Hippocampal formation (tissue), 2 donors: ENCODE results near the gene LINGO3.
"Not testable (repeated sequence)": the region's sequence is repeated elsewhere in the genome, so short reads cannot be mapped to it uniquely, and the experiment has no call there.

ENCODE experiments used
- DNase-seq, 2 donors: peaks; one replicate each; lab custom pipeline; 2025; lab: John Stamatoyannopoulos, UW

The LINGO3 gene, protein sequence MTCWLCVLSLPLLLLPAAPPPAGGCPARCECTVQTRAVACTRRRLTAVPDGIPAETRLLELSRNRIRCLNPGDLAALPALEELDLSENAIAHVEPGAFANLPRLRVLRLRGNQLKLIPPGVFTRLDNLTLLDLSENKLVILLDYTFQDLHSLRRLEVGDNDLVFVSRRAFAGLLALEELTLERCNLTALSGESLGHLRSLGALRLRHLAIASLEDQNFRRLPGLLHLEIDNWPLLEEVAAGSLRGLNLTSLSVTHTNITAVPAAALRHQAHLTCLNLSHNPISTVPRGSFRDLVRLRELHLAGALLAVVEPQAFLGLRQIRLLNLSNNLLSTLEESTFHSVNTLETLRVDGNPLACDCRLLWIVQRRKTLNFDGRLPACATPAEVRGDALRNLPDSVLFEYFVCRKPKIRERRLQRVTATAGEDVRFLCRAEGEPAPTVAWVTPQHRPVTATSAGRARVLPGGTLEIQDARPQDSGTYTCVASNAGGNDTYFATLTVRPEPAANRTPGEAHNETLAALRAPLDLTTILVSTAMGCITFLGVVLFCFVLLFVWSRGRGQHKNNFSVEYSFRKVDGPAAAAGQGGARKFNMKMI

DNA sequence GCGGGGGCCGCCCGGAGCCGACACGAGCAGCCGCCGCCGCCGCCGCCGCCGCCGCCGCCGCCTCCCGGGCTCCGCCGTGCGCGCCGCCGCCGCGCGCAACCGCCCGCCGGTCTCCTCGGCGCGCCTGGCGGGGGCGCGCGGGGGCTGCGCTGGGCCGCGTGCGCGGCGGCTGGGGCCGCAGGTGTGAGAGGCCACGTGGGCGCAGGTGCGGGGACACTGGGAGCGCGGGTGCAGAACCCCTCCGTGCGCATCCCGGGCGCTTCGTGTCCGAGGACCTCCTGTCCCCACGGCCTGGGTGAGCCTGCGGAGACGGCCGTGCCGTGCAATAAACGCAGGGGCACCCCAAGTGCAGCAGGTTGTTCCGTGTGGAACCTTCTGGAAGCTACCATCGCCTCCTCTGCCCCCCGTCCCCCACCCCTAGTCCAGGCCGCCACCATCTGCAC, at the start of gene LINGO3:
Gene LINGO3 (minus strand): TSS at position 41 of the 443 bp plus-strand sequence. CDS start 16,378 bp downstream, outside the sequence.
- no peak for DNase-seq

DNA sequence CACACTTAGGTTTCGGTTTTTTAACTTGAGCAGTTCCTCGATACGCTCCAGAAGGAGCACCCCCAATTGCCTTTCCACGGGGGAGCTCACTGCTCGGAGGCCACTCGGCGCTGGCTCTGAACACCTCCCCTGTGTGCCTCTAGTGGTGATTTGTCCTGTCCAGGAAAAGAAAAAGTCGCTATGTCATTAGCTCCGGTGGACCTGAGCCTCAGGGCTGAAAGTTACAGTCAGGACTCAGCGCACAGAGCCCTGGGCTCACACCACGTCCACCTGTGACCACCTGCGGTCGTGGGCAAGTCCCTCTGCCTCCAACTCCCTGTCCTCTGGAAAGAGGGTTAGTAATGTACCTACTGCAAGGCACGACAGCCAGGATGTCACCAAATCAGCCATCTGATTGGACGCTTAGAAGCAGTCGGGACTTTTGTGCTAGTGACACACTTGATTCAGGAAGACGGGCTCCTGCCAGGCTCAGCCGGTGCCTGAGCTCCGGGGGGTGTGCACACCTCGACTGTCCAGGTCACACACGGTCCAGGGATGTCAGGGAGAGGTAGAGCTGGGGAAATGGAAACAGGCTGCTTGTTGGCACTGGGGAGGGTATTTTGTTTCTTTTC, 48.2 kb upstream of the LINGO3 start:
- no peak for DNase-seq

DNA sequence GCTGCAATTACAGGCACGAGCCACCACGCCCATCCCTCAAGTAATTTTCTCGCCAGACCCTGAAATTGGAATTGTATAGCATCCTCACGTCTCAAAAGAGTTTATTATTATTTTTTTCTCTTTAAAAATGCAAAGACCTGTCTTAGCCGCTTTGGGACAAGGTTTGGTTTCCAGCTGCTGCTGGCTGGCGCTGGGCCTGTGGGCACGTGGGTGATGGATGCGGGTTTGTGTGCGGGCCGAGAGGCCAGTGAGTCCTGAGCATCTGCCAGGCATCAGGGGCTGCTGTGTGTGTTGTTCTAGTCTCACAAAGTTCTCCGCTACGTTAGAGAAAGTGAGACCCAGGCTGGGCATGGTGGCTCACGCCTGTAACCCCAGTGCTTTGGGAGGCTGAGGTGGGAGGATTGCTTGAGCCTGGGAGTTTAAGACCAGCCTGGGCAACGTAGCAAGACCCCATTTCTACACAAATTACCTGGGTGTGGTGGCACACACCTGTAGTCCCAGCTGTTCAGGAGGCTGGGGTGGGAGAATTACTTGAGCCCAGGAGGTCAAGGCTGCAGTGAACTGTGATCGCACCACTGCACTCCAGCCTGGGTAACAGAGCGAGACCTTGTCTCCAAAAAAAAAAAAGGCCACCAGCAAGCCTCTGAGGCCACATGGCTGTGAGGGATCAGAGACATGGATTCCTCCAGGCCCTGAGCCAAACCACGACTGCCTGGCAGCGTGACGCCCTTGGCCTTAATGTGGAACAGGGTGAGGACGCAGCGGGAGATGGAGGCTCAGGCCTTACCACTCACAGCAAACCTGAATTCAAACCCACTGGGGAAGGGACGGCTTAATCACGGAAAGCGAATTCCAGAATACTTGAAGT, 47.4 kb upstream of the LINGO3 start:
- no peak for DNase-seq

DNA sequence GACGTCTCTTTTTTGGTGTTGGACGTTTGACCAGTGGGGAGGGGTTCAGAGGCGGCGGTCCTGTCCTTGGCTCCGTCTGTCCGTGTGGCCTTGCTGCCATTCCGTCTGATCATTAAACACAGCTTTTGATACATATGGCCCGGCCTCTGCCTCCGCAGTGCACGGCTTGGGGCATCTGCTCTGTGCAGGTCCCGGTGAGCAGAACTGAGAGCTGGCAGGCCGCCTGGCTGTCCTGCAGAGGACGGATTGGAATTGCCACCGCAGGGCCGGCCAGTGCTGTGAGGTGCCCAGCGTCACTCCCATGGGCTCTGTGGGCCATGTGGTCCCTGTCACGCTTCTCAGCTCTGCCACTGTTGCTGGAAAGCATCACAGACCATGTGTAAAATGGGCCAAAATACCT, 46.7 kb upstream of the LINGO3 start:
- no peak for DNase-seq

DNA sequence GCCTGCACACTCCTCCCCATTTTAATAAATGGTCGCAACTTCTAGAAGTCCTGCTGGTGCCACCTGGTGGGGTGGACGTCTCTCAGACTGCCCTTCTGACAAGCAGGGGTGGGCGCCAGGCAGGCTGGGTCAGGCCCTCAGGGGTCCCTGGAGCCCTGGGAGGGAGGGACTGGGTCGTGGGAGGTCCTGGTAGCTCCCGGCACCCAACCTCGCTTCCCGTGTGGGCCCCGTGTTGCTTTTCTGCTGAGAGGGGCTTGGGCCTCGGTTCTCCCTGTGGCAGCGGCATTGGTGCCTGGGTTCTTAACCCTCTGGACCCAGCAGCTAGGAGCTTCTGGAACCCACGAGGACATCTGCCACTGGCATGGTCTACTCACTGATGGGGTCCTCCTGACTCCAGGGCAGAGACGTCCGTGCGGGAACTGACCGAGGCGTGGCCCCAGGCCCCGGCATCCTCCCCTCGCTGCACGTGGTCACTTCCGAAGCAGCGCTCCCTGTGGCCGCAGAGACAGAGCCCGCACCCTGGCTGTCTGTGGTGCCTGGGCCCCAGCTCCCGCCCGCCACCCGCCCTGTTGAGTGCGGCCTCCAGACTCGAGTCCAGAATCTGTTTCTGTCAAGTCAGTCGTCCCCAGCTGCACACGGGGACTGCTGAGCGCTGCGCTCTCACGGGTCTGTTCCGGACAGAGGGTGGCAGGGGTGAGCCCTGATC, 46.1 kb upstream of the LINGO3 start:
- DNase-seq: no peak

DNA sequence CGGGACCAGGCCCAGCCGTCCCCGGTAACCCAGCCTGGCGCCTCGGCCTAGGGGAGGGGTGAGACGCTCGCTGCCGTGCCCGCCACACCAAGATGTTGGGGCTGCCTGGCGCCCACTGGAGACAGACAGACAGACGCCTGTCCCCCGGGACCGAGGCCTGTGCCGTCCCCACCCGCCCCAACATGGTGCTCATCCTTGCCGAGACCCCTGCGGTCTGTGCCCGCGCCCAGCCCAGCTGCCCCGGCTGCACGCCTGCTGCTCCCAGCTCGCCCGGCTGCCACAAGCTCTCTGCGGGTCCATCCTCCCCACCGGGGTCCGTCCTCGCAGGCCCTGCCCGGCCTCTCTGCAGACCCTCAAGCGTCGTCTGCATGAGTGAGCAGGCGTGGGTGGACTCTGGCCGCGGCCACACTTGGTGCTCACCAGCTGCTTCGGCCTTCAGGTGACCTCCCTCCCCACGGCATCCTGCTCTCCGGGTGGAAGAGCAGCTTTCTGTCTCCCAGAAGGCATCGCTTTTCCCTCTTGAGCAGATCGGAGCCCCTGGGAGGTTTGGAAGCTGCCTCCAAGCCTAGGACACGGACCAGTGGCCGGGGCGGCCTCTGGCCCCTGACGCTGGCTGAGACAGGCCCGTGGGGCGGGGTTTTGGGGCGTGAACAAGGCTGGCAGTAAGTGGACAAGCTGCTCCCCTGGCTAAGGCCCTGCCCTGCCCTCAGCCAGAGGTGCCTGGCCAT, 45.4 kb upstream of the LINGO3 start:
- DNase-seq: no peak

DNA sequence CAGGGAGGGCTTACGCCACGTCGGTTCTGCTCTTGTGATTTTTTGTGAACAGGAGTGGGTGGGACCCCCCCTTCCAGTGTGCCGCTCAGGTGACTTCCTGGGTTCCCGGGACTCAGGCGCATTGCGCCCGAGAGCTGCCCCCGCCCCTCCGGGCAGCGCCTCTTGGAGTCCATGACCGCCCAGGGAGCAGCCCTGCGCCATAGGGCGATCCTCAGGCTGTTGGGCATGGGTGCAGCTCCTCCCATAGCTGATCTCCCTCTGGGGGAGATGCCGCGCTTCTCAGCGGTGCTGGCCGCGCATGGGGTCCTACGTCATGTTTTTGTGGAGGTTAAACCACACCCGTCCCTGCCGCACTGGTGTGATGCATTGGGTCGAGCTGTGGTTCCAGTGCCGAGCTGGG, 44.2 kb upstream of the LINGO3 start:
- no peak for DNase-seq

DNA sequence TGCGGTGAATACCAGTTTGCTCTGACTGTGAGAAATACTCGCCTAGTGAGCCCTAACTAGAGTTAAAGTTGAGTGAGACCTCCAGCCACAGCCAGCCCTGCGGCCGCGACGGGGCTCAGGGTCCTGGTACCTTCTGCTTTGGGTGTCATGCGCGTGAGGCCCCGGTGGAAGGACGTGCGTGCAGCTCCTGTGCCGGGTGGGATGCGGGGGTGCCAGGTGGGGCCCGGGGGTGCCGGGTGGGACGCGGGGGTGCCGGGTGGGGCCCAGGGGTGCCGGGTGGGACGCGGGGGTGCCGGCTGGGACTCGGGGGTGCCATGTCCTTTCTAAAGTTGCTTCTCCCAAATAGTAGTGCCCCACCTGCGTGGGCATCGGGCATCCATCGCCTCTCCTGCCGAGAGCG, 43.6 kb upstream of the LINGO3 start:
- no peak for DNase-seq

DNA sequence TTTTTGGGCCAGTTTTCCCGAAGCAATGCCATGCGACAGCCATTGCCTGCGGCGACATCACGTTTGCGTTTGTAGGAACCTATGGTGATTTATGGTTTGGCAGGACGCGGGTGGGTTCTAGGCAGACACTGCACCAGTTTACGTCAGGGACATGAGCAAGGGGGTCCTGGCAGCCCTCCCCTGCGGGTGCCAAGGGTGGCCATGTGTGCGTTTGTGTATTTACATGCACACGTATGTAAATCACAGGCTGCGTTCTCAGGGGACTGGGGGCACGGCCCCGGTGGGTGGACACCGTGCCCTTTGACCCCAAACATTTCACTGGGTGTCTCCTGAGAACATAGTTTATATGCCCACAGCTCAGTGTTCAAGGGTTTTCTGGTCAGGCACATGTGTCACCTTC, 42.7 kb upstream of the LINGO3 start:
- no peak for DNase-seq

DNA sequence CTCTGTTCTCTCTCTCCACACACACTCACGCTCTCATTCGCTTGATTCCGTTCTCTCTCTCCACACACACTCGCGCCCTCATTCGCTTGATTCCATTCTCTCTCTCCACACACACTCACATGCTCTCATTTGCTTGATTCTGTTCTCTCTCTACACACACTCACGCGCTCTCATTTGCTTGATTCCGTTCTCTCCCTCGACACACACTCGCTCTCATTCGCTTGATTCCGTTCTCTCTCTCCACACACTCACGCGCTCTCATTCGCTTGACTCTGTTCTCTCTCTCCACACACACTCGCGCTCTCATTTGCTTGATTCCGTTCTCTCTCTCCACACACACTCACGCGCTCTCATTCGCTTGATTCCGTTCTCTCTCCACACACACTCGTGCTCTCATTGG, 41.9 kb upstream of the LINGO3 start:
- not testable (repeated sequence) for DNase-seq

DNA sequence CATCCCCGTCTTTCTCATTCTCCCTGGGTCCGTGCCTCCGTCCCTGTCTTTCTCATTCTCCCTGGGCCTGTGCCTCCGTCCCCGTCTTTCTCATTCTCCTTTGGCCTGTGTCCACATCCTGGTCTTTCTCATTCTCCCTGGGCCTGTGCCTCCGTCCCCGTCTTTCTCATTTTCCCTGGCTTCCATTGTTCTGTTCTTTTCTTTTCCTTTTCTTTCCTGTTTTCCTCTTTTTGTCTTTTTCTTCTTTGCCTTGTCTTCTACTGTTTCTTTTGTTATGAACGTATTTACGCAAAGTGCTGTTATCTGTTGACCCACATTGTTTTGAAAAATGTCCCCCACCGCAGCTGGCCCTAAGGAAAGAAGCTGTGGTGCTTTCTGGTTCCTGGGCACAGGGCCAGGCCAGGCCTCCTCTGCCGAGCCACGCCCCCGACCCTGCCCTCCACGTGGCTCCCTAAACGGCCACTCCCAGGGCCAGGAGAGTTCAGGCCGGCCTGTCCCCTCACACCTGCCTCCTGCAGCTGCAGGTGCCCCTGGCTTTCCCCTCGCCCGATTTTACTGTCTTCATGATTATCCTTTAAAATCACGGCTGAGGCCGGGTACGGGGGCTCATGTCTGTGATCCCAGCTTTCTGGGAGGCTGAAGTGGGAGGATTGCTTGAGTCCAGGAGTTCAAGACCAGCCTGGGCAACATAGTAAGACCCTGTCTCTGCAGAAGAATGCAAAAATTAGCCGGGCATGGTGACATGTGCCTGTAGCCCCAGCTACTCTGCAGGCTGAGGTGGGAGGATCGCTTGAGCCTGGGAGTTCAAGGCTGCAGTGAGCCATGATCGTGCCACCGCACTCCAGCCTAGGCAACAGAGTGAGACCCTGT, 38.1 kb upstream of the LINGO3 start:
- no peak for DNase-seq

DNA sequence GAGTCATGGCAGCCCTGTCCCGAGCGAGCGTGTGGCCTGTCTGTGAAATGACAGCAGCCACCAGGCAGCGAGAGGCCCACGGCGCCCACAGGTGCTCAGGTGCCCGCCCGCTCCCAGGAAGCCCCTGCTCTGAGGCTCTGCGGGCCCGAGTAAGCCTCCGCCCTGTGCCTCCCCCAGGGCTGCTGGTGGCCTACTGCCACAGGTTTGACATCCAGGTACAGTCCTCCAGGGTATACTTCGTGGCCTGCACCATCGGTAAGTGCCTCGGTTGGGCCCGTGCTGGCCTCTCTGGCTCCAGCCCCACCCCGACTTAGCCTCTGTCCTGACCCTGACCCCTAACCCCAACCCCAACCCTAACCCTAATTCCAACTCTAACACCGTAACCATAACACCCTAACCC, 37.1 kb upstream of the LINGO3 start:
- DNase-seq: no peak

DNA sequence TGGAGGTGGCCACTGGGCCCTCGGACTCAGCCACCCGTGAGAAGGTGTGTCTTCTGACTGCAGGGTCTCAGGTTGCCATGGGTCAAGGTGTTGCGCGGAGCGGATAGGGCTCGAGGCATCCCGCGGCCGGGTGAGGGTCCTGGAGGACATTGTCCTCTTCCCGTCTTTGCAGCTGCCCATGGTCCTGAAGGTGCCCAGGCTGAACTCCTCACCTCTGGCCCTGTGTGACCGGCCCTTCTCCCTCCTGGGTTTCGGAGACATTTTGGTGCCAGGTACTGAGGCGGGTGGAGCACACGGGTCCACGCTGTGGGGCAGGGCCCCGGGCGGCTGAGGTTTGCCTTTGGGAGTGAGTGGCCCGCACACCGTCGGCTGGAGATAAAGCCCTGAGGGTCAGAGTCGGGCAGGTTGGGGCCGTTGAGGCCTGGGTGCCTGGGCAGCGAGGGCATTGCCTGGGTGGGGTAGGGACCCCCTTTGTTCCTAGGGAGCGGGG, 36.5 kb upstream of the LINGO3 start:
- no peak for DNase-seq

DNA sequence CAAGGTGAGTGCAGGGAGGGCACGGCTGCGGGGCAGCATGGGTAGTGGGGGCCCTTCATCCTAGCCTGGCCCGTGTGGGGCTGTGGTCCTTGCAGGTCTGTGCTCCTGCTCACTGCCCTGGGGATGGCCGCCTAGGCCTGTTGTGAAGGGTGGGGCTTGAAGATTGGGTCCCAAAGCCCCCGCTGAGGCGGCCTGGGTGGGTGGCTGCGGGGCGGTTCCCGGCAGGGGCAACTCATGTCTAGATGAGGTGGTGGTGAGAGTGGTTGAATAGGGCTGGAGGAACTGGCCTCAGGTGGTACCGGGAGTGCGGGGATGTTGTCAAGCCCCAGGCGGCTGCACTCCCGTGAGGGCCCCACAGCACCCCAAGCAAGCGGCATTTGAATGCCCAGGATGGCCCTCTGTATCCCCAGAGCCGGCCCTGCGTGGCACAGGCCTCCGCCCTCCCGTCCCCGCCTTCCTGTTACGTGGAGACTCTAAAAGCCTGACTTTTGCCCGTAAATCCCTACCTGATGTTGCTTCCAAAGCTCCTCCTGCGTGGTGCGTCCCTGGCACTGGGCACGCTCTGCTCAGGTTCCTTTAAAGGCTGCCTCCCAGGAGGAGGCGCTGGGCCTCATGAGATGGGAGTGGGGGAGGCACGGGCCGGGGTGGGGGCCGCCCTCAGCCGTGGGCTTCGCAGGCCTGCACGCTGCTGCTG, 35.5 kb upstream of the LINGO3 start:
- no peak for DNase-seq

DNA sequence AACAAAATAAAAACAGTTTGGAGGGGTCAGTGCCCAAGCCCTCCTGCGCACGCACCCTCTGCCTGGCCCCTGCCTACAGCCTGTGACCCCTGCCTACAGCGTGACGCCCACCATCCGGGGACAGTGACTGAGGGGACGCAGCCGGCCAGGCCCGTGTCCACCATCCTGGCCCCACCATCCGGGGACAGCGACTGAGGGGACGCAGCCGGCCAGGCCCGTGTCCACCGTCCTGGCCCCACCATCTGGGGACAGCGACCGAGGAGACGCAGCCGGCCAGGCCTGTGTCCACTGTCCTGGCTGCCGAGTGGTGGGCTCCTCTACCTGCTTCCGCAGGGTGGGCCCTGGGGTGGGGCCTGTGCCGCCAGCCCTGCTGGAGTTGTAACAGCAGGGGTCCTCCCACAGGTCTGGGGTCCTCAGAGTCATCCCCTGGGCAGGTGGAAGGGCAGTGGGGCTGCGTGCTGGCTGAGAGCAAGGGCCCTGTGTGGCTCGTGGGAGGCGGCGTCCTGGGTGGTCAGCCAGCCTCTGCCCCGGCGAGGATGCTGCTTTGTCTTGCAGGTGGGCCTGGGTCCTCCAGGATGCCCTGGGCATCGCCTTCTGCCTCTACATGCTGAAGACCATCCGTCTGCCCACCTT, 34.8 kb upstream of the LINGO3 start:
- no peak for DNase-seq

DNA sequence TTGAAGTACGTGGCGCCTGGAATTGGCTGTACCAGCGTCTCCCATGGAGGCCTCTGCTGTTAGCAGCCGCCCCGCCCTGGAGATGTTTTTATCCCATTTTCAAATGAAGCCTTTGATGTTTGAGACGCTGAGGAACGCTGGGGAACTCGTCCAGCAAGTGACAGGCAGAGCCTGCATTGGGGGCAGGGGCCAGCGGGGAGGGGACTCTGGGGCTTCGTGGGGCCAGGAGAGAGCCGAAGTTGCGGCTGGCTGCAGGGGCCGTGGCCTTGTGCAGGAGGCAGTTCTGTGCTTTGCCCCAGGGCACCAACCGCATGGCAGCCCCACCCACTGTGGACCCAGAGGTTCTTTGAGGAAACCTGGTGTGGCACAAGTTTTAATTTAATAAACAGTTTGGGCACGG, 34.0 kb upstream of the LINGO3 start:
- no peak for DNase-seq

DNA sequence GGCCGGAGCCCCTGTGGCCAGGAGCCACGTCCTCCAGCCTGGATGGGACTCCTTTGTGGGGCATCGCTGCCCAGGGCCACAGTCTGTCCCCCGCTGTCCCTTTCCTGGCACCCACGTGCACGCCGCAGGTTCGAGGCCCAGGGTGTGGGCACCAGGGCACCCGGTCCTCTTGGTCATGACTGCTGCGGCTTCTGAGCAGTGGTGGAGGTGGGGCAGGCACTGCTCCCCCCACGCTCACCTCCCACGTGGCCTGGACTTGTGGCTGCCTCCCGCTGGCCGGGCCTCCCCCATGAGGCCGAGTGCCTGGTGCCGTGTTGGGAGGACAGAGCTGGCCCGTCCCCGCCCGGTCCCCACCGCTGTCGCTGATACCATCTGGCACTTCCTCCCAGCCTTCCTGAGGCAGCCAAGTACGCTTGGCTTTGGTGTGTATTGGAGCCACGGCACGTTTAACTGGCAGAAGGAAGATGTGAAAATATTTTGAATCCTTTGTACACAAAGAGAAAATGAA, 33.3 kb upstream of the LINGO3 start:
- no peak for DNase-seq

DNA sequence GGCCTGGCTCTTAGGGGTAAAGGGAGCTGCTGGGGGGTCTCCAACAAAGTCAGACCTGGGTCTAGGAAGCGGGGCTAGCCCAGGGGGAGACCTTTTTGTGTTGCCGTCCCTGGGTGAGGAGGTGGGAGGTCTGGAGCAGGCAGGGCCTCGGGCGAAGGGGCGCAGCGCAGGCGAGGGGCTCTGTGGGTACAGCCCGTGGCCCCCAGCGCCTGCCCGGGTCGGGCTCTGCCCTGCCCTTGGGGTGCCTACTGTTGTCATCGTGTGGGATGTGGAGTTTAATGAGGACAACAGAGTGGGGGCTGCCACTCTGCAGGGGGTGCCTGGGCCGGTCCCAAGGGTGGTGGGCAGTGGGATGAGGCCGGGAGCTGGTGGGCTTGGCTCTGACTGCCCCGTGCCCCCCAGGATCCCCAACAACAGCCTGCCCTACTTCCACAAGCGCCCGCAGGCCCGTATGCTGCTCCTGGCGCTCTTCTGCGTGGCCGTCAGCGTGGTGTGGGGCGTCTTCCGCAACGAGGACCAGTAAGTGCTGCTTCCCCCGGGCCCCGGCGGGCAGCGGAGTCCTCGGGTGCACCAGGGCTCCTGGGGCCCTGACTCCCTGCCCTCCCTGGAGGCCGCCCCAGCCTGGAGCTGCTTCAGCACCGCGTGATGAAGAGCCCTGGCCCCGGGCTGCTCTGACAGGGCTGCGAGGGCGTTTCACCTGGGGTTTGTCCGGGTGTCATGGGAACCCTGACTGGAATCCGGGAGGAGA, 32.7 kb upstream of the LINGO3 start:
- DNase-seq: no peak
